HG03108 (cell line): ENCODE data around the gene WASF1.
"Not testable (repeated sequence)": the region's sequence is repeated elsewhere in the genome, so short reads cannot be mapped to it uniquely, and the experiment has no call there.

ENCODE experiments used
- ATAC-seq: cut with Tn5 transposase; IDR thresholded peaks from one replicate; pipeline ENCODE4 v1.9.1; 2021; ENCODE audit warnings: moderate library complexity; ENCODE audit not compliant: unreplicated experiment

Gene WASF1

GRCh38 chr6:110178626-110179405 is 654 bp downstream of the WASF1 start:
- peak; percentile 33 for ATAC-seq

- ATAC-seq = no peak
These were observed 5.9 kb downstream of the WASF1 start for GRCh38 chr6:110173506-110174132.

GRCh38 chr6:110170081-110170480 is 9.4 kb downstream of the WASF1 start:
- ATAC-seq = no peak

GRCh38 chr6:110158479-110158878 is 21.0 kb downstream of the WASF1 start:
- no peak for ATAC-seq

DNA sequence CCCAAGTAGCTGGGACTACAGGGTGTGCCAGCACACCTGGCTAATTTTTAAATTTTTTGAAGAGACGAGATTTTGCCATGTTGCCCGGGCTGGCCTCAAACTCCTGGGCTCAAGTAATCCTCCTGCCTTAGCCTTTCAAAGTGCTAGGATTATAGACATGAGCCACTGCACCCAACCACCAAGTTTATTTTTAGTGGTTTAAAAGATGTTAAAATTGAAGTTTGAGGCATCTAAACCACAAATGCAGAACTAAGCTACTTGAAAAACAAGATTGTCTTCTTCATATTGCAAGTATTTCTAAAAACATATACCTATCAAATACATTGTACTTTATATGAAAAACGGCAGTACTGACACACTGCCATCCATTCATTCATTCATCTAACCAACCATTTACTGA is 31.6 kb downstream of the WASF1 start:
- ATAC-seq = no peak

GRCh38 chr6:110140650-110141049 is 38.8 kb downstream of the WASF1 start:
- no peak for ATAC-seq

DNA sequence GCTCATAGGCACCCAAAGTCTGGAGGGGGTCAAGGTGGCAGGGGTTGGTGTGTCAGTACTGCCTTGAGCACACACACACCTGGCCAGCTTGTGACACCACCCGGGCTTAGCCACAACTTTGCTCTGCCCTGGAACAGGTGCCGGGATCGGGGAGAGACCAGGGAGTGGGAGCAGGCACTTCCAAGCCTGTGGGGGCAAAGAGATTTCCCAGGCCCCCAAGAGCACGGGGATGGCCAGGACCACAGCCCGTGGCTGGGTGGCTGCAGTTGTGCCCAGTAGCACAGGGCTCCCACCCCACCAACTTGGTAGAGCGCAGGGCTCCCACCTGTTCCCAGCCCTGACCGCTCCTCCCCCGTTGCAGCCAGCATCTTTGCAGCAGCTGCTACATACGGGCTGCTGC is 40.4 kb downstream of the WASF1 start:
- ATAC-seq = no peak

DNA sequence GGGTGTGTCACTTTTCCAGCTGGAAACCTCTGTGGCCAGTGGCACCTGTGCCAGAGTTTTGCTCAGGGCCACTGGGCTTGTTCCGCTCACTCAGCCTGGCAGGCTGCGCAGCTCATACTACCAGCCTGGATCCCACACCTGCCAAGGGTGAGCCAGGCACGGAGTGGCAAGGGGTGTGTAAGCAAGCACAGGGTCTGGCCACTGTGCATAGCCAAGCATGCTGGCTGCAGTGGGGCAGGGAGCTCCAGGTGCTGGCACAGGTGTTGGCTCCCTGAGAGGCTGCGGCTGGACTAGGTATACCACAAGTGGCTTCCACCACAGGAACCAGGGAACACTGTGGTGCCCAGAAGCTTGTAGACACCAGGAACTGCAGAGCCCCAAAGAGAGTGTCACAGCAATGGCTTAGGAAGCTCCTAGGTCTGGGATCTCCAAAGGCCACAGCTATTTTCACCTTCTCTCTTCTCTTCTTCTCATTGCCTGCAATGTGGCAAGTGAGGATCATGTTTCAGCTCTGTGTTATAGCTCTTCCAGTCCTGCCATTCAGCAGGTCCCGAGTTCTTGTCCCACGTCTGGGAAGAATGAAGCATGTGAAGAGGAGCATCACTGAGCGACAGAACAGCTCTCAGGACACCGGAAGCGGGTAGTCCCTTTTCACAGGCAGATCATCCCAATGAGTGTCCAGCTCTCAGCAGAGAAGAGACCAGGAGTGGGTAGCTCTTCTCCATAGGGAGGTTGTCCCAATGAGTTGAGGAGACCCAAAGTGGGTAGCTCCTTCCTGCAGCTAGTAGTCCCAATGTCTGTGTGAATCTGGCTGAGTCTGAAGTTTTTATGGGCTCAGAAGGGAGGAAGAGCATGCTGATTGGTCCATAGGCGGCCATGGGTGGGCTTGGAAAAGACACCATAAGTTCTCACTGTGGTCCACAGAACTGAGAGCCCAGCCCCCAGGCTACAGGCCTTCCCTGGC is 41.3 kb downstream of the WASF1 start:
- no peak for ATAC-seq

- ATAC-seq = no peak
These were observed 49.1 kb downstream of the WASF1 start for GRCh38 chr6:110130362-110130761.

- ATAC-seq = no peak
These were observed 51.1 kb downstream of the WASF1 start for GRCh38 chr6:110128418-110128817.

- ATAC-seq = no peak
These were observed 54.1 kb downstream of the WASF1 start for GRCh38 chr6:110125361-110125760.

DNA sequence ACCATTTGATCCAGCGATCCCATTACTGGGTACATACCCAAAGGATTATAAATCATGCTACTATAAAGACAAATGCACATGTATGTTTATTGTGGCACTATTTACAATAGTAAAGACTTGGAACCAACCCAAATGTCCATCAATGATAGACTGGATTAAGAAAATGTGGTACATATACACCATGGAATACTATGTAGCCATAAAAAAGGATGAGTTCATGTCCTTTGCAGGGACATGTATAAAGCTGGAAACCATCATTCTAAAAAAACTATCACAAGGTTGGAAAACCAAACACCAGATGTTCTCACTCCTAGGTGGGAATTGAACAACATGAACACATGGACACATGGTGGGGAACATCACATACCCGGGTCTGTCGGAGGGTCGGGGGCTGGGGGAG is 57.8 kb downstream of the WASF1 start:
- not testable (repeated sequence) for ATAC-seq

- ATAC-seq = no peak
These were observed 63.2 kb downstream of the WASF1 start for GRCh38 chr6:110116258-110116657.

GRCh38 chr6:110114004-110114403 is 65.5 kb downstream of the WASF1 start:
- no peak for ATAC-seq

GRCh38 chr6:110105296-110105695 is 74.2 kb downstream of the WASF1 start:
- ATAC-seq = no peak

DNA sequence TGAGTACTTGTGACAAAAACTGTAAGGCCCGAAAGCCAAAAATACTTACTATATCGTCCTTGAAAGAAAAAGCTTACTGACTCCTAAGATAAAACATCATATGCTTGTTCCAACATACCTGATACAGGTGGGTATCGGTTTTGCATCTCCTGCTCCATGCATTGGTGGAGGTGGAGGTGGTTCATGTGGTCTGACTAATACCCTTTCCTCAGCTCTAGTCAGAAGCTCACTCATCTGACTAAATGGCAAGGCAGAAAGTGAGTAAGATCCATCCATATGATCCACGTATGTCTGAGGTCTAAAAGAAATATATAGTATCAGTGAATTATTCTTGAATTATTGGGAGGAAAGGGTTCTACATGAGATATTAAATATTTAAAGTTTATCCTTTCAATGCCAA is 76.2 kb downstream of the WASF1 start:
- no peak for ATAC-seq

DNA sequence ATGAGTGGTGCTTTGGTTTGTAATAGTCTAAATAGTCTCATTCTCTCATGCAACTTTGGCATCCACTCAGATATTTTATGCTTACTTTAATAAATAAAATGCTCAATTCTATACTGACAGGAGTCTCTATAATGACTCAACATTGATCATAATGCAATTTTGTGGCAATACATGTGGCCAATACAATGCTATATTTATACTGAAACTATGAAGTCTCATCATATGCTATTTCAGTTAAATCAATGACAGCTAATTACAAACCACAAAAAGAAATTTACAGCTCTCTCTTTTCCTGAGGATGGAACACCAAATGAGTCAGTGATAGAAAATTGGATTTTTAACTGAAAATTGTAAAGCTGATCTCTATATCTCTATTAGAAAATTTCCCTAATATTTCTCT is 77.1 kb downstream of the WASF1 start:
- ATAC-seq = no peak

- ATAC-seq = no peak
These were observed 77.6 kb downstream of the WASF1 start for GRCh38 chr6:110101885-110102284.

DNA sequence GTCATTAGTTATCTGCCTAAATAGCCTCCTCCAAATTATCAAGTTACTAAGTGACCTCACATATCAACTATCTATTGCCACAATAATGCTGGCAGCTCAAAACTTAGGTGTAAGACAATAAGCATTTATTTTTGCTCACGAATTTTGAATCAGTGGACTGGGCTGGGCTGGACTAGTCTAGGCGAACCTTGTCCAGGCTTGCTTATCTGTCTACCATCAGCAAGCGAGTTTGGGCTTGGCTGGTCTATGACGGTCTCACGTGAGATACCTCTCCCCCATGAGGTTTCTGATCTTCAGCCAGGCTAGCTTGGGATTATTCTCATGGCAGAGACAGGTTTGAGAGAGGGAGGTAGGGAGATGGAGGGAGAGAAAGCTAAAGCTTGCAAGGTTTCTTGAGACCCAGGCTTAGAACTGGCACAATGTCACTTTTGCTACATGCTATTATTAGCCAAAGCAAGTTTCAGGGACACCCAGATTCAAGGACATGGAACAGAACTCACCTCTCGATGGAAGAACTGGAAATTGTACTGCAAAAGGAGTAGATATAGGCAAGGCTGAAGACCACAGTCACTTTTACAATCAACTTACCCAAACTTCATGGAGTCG is 80.9 kb downstream of the WASF1 start:
- ATAC-seq = no peak

DNA sequence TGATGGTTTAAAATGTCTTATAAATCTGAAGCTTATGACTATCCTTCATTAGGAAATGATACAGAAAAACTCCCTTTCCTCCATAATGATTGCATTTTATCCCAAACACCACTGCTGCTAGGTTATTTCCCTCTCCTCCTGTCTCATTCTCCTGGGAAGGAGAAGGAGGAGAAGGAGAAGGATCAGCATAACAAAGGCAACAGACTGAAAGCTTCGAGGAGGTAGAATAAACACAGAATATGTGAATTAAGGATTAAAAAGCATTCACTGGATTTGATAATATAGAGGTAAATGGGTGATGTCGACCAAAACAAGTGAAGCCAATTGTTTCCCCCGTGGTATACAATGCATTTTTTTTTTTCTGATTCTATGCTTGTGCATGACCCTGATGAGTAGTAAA is 82.0 kb downstream of the WASF1 start:
- ATAC-seq = no peak

GRCh38 chr6:110095935-110096334 is 83.5 kb downstream of the WASF1 start:
- no peak for ATAC-seq
